Colonic mucosa (tissue), 4 donors: Measurements from ENCODE around the gene PROSER1. TPM values are rescaled to one million over a fixed set of nuclear protein-coding genes. Genes with fewer than 3 reads are reported as not detected.
A peak's percentile ranks its signal among the peaks of the same experiment; 100 is the strongest.
"Not testable (repeated sequence)": the region's sequence is repeated elsewhere in the genome, so short reads cannot be mapped to it uniquely, and the experiment has no call there.

Source experiments
- DNase-seq: peaks from one replicate; pipeline ENCODE4 v3.0.0-alpha.2; 2020
- H3K27ac ChIP-seq: fragments of 200-600 bp; one replicate; pipeline ENCODE4 v1.8.0; 2021
- H3K27me3 ChIP-seq: fragments of 200-600 bp; one replicate; pipeline ENCODE4 v1.8.0; 2021
- H3K36me3 ChIP-seq: fragments of 200-600 bp; one replicate; pipeline ENCODE4 v1.8.0; 2021
- H3K4me1 ChIP-seq: fragments of 200-600 bp; one replicate; pipeline ENCODE4 v1.8.0; 2021; ENCODE audit warnings: mild to moderate bottlenecking
- H3K4me3 ChIP-seq: fragments of 200-600 bp; one replicate; pipeline ENCODE4 v1.8.0; 2021
- H3K9ac ChIP-seq, 2 donors: one replicate each; pipeline ENCODE4 v1.7.0; 2013; ENCODE audit warnings: control low read depth in 2 of 2, low read depth in 2 of 2, low read length in 2 of 2
- H3K9me3 ChIP-seq: fragments of 200-600 bp; one replicate; pipeline ENCODE4 v1.8.0; 2021
- CTCF ChIP-seq: fragments of 200-600 bp; IDR thresholded peaks from one replicate; pipeline ENCODE4 v1.8.0; 2022; ENCODE audit warnings: antibody characterized with exemption, mild to moderate bottlenecking
- intact Hi-C: fragments of 100-400 bp; cut with DNase I; formaldehyde crosslinking; loops from one replicate; pipeline ENCODE4 v1.14.1; 2022
- total RNA-seq, 2 donors: library from RNA; stranded (reverse); fragmentation: NEBNext Ultra II Directional in 1 of 2; extraction: Animal tissue kit (Norgen Biotek cat#: 25700) in 1 of 2; gene quantifications; one replicate each; pipeline ENCODE4 v1.2.1, GENCODE V29; 2021
- donor health status: healthy.
- donor health status: DM: no; HTN: no; CAD: no.
- donor health status: DM: no; HTN: no; CAD: no.

The PROSER1 gene
- total RNA-seq, 2 donors from 2014 or later = 45.6 to 45.8 TPM

- TF ChIP-seq CTCF = peak; percentile 18
- intact Hi-C loops = no loop called here
- H3K9ac ChIP-seq = no peak overlapping the region
- no peaks in the 10 kb centered on the region for H3K9me3 ChIP-seq
- DNase-seq = no peak
- H3K36me3 ChIP-seq = no peaks in the 10 kb centered on the region
- H3K27ac ChIP-seq = no peak overlapping the region
- no peaks in the 10 kb centered on the region for H3K4me1 ChIP-seq
- no peak overlapping the region for H3K4me3 ChIP-seq
- H3K27me3 ChIP-seq = no peaks in the 10 kb centered on the region
Observed at GRCh38 chr13:39016787-39017186, 21.1 kb downstream of the PROSER1 start.

GRCh38 chr13:39016087-39016486 is 21.8 kb downstream of the PROSER1 start:
- intact Hi-C loops = no loop called here
- TF ChIP-seq CTCF = no peak
- Histone ChIP-seq H3K27me3 (no peaks in the 10 kb centered on the region), H3K9me3 (no peaks in the 10 kb centered on the region), H3K9ac (no peak overlapping the region), H3K4me3 (no peak overlapping the region), H3K36me3 (no peaks in the 10 kb centered on the region), H3K4me1 (no peaks in the 10 kb centered on the region), H3K27ac (no peak overlapping the region)
- no peak for DNase-seq

DNA sequence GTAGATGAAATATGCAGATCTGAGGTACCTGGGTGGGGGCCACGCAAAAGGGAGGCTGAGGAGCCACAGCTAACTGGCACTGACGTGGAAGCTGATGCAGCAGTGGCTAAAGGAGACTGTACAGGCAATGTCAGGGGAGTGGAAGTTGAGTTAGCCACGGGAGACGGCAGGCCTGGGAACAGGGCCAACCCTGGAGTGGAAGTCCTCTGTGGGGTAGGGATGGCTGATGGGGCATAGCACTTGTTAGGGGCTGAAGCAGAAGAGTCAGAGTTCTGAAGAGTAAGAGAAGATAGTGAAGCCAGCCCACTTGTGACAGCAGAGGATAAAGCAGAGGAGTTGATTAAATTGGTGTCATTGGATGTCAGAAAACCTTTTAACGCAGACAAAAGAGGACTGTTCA is 24.4 kb downstream of the PROSER1 start:
- Histone ChIP-seq H3K9me3 (no peaks in the 10 kb centered on the region), H3K27me3 (no peaks in the 10 kb centered on the region), H3K4me3 (no peak overlapping the region), H3K4me1 (no peaks in the 10 kb centered on the region), H3K36me3 (no peaks in the 10 kb centered on the region), H3K9ac (no peak overlapping the region), H3K27ac (no peak overlapping the region)
- DNase-seq = no peak
- no peak for TF ChIP-seq CTCF
- intact Hi-C loops = no loop called here

DNA sequence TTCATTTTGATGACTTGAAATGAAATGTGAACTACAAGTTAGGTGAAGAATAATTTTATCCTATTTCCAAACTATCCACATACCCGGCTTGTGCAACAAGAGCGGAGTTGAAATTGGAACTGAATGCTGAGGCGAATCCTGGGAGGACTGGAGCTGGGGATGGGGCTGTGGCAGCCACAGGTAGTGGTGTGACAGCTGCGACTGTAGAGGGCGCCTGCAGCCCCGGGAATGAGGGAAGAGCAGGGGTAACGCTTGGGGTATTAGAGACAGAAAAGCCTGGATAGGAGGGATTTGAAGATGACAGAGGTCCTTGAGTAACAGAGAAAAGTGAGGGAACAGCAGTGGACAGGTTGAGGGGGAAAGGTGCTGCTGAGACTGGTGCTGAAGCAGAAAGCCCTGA is 25.3 kb downstream of the PROSER1 start:
- no peaks in the 10 kb centered on the region for H3K4me1 ChIP-seq
- H3K4me3 ChIP-seq = no peak overlapping the region
- DNase-seq = no peak
- H3K27me3 ChIP-seq = no peaks in the 10 kb centered on the region
- no peaks in the 10 kb centered on the region for H3K36me3 ChIP-seq
- no peak overlapping the region for H3K9ac ChIP-seq
- H3K27ac ChIP-seq = no peak overlapping the region
- H3K9me3 ChIP-seq = no peaks in the 10 kb centered on the region
- intact Hi-C loops = no loop called here
- TF ChIP-seq CTCF = no peak

DNA sequence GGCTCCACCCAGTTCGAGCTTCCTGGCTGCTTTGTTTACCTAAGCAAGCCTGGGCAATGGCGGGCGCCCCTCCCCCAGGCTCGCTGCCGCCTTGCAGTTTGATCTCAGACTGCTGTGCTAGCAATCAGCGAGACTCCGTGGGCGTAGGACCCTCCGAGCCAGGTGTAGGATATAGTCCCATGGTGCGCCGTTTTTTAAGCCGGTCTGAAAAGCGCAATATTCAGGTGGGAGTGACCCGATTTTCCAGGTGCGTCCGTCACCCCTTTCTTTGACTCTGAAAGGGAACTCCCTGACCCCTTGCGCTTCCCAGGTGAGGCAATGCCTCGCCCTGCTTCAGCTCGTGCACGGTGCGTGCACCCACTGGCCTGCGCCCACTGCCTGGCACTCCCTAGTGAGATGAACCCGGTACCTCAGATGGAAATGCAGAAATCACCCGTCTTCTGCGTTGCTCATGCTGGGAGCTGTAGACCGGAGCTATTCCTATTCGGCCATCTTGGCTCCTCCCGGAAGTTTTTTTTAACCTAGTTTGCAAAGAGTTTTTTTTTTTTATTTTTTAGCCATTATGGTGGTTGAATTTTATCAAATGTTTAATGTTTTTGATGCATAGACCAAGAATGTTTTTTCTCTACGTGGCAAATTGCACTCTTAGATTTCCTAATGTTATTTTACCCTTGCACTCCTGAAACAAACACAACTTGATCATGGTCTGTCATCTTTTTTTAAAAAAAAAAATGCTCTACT is 31.3 kb downstream of the PROSER1 start:
- H3K4me1 ChIP-seq, H3K27me3 ChIP-seq, intact Hi-C loops, H3K36me3 ChIP-seq, H3K9ac ChIP-seq, DNase-seq, H3K9me3 ChIP-seq, H3K27ac ChIP-seq: not testable (repeated sequence)
- H3K4me3 ChIP-seq = peak overlapping the region; percentile 15

- Histone ChIP-seq H3K36me3 (no peaks in the 10 kb centered on the region), H3K9me3 (no peaks in the 10 kb centered on the region), H3K27me3 (no peaks in the 10 kb centered on the region), H3K9ac (no peak overlapping the region), H3K4me1 (no peaks in the 10 kb centered on the region), H3K4me3 (no peak overlapping the region), H3K27ac (no peak overlapping the region)
- intact Hi-C loops = no loop called here
- DNase-seq = no peak
- TF ChIP-seq CTCF = no peak
Observed at GRCh38 chr13:38998739-38999138, 39.1 kb downstream of the PROSER1 start.
